HG03469 (cell line): ENCODE data around the gene NOS3.

Experiments
- ATAC-seq: cut with Tn5 transposase; IDR thresholded peaks from one replicate; pipeline ENCODE4 v1.9.1; 2021; ENCODE audit warnings: mild to moderate bottlenecking, moderate library complexity, moderate number of reproducible peaks; ENCODE audit not compliant: unreplicated experiment

NOS3 gene

DNA sequence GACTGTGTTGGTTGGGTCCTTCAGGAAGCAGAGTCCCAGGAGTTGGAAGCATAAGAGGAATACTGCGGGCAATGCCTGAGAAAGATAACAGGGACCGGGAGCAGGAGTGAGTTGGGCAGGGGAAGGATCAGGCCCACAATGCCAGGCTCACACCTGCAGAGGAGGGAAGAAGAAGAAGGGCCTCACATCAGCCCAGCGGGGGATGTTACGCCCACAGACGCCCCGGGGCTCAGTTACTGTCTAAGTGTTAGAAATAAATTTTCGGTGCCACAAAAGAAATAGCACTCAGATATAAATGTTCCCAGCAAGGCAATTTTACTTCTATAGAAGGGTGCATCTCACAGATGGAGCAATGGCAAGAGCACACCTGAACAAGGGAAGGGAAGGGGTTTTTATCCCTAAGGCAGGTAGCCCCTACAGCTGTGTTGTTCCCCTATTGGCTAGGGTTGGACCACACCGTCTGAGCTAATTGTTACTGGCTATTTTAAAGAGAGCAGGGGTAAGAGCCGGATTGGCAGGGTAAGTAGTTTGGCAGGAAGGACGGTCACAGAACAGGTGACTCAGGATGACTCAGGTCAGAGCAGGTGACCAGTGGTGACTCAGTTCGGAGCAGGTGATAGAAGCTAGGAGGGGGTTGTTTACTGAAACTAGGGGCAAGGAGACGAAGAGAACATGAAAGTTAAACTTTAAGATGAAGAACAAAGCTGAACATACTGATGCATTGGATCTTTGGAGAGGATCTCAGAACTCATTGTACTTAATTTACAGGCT lies at the start of gene NOS3:
Gene NOS3, plus strand, starts transcription at position 602 of the 771 bp plus-strand sequence. CDS start 2,787 bp downstream, outside the sequence.
- ATAC-seq: no peak

GRCh38 chr7:150941351-150942000 lies 49.3 kb upstream of the NOS3 start:
- ATAC-seq: no peak

DNA sequence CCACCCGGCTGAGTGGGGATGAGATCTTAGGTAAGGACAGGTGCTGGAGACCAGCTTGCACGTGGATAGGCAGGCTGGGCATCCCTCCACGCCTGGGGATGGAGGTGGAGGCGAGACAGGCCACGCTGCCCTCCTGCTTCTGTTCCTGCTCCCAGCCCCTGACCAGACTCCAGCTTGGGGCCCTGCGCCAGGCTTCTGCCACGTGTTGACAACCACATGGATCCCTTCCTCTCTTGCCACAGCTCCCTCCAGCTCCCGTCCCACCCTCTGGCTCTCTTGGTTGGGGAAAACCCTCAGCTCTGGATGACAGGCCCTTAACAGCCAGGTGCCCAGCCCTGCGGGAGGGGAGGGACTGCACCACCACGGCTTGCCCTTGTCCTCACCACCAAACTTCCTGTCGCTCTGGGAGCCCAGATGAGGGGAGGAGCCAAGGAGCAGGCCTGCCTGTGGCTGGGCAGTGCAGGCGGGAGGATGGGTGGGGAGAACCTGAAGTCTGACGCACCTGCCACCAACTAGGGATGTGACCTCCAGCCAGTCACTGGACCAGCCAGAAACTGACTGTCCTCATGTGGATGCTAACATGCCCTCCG lies 48.7 kb upstream of the NOS3 start:
- no peak for ATAC-seq

DNA sequence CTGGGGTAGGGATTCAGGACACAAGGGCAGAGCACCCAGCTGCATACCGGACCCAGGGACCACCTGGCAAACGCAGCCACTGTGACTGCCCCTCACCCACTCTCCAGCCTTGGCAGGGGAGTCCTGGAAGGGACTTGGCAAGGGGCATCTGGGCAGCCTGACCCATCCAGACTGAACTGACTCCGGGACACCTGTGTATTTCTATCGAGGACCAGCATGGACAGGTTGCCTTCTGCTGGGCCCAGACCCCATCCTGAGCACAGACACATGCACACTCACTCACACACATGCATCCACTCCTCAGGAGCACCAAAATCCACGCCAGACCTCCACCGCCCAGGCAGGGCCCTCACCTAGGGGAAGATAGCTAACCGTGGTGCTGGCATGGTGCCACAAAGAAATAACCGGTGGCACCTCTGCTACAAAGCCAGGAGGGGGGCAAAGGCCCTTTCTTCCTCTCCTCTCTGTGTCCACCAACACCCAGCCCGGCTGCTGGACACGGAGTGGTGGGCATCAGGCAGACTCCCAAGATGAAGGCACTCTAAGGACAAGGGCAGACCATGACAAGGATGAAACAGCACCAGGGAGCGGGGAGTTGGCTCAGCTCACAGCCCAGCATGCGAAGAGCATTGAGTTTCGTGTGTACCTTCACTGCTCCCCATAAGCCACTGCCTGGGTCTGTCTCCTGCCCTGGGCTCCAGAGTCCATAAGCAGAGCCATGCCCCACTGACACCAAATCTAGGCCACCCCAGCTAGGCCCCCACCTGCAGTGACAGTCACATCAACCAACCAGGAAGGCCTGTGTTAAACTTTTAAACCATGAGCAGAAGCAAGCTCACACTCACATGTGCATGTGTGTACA lies 48.0 kb upstream of the NOS3 start:
- ATAC-seq: no peak

DNA sequence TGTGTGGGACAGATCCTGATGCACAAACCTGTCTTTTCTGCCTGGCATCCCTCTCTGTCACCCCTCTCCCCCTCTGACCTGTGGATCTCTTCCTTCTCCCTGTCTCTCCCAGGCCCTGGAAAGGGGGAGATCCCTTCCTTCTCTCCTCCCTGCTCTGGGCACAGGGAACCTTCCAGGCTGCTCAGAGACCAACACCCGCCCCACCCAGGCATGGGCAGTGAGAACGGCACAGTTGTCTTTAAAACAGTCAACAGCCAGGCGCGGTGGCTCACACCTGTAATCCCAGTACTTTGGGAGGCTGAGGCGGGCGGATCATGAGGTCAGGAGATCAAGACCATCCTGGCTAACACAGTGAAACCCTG lies 47.4 kb upstream of the NOS3 start:
- ATAC-seq: no peak

- ATAC-seq: no peak
Measured at GRCh38 chr7:150944066-150945042, 46.5 kb upstream of the NOS3 start.

DNA sequence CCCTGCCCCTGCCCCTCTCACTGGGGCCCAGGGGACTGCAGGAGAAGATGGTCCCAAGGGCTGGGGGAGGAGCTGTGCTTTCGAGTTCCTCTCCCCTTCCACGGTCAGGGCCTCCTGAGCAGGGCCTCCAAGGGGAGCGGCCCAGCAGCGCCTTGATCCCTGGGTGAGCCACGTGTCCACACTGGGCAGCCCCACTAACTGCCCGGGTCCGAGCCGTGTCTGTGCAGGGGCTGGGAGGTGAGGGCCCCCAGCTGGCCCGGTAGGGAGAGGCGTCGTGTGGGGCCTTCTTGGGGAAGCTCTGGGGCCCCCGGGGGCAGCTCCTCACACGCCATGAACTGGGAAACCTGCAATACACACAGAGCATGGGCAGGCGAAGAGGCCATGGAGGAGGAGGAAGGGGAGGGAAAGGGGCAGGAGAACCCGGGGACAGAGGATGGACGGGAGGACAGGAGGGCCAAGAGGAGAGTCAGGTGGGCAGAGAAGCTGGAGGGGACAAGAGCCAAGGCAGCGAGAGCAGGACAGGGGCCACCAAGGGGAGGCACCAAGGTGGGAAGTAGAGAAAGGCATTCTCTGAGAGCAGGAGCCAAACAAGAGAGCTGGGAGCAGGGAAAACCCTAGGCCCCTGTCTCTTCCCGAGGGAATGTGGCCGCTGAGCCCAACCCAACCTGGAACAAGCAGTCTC lies 45.5 kb upstream of the NOS3 start:
- ATAC-seq: no peak

DNA sequence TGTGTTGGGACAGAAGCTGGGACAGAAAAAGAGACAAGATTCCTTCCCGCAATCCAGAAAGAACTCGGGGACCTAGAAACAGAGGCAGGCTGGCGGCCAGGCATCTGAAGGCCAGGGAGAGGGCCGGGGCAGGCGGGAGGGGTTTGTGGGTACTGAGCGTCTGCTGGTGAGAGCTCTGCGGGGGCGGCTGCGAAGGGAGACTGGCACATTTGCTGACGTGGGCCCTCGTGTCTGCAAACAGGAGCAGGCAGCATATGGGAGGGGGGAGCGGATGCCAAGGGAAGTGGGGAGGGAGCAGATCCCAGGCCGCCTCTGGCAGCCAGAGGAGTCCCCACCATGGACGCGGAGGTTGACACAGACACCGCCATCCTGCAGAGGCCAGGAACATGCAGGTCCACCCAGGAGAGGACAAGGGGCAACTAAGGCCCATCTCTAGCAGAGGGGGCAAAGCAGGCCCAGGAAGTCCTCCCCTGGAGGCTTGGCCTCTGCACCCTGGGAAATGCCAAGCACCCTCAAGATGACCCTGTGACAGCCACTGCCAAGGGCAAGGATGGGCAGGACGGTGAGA lies 44.9 kb upstream of the NOS3 start:
- no peak for ATAC-seq

GRCh38 chr7:150946421-150947240 lies 44.2 kb upstream of the NOS3 start:
- no peak for ATAC-seq

GRCh38 chr7:150947241-150947745 lies 43.5 kb upstream of the NOS3 start:
- no peak for ATAC-seq

GRCh38 chr7:150947761-150948651 lies 42.8 kb upstream of the NOS3 start:
- no peak for ATAC-seq

DNA sequence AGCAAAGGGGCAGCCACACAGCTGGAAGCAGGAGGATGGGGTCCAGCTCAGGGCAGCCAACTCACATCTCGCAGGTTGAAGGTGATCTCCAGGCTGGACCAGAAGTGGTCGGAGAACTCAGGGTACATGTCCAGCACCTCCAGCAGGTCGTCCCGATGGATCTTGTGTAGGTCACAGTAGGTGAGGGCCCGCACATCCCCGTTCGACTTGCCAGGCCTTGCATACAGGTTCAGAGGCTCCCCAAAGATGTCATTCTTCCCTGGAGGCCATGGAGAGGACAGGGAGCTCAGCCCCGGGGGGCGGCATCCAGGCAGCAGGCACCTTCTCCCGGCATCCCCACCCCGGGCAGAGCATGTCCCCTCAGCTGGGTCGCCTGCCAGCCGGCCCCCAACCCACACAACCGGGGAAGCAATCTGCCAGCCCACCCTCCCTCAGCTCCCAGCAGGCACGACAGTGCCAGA lies 42.0 kb upstream of the NOS3 start:
- no peak for ATAC-seq

DNA sequence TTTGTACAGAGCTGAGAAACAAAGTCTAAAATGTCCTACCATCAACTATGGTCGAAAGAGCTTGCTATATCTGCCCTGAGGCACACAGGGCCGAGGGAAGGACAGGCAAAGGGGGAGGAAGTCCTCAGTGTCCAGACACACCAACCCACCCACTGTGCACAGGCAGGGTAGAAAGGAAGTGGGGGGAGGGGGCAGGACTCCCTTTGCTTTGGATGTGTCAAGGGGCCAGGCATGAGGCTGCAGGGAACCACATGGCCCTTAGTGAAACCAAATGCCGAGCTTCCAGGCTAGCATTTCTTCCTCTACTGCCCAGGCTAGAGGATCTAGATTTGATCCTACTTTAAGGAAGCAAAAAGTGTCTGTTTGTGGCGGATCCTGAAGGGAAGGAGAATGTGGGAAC lies 41.3 kb upstream of the NOS3 start:
- no peak for ATAC-seq

DNA sequence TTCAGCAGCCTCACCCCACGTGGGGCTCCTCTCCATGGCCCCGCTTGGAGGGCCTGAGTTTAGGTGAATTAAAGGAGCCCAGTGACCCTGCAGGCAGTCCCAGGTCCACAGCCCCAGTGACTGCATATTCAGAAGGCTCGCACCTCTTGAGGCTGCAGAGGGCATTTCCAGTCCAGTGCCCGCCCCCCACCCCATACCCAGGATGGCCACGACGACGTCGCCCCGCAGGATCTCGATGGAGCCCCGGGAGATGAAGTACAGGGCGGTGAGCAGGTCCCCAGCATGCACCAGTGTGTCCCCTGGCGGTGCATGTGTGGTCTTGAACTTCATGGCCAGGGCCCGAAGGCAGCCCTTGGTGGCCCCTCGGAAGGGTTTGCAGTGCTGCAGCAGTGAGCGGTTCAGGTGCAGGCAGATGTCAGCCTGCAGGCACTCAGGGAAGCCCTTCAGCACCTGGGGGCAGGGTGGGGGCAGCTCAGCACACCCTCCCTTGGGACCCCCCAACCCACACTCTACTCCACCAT lies 40.8 kb upstream of the NOS3 start:
- ATAC-seq: no peak

DNA sequence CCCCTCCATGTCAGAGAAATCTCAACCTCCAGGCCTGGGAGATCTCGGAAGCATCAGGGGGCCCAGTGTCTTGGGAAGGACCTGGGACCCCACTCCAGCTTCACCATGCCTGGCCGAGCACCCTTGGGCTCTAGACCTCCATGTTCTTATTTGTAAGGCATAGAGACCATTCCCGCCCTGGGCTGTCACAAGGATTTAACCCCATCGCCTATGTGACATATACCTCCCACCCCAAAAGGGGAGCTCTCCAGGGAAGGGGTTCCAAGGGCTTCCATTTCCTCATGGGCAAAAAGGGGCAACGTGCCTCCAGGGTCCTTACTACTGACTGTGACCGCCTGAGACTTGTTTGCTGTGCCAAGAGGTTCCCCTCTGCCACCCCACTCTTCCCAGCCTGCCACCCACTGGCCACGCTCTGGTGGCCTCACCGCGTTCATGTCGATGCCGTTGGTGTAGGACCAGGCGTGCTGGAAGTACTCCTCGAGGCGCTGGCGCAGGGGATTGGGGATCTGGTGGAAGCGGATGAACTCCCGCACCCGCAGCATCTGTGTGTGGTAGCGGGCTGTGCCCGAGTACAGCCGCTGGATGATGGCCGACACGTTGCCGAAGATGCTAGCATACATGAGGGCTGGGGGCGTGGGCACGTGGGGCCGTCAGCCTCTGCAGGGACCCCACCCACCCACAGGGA lies 40.2 kb upstream of the NOS3 start:
- ATAC-seq: no peak

- ATAC-seq: no peak
Measured at GRCh38 chr7:150951181-150951520, 39.7 kb upstream of the NOS3 start.
